Naive thymus-derived CD4-positive, alpha-beta T cell (primary cell): Measurements from ENCODE around the gene KSR1. TPM values are rescaled to one million over a fixed set of nuclear protein-coding genes. Genes with fewer than 3 reads are reported as not detected.
"Not testable (repeated sequence)": the region's sequence is repeated elsewhere in the genome, so short reads cannot be mapped to it uniquely, and the experiment has no call there.

Experiments
- ATAC-seq: fragments of 150-1000 bp; cut with Tn5 transposase; 2 replicates; pipeline ENCODE4 v1.10.0; 2021; ENCODE audit warnings: mild to moderate bottlenecking, moderate library complexity
- CTCF ChIA-PET: fragments of 350-600 bp; sonication (Branson Sonifier 250); formaldehyde crosslinking; loops from one replicate; lab custom pipeline; 2021; ENCODE audit warnings: antibody characterized with exemption; lab: Charles Lee
- POLR2A ChIA-PET: fragments of 350-600 bp; sonication (Branson Sonifier 250); formaldehyde crosslinking; loops from one replicate; lab custom pipeline; 2021; ENCODE audit warnings: antibody characterized with exemption, inconsistent platforms; lab: Charles Lee
- DNase-seq, 9 donors: peaks; one replicate each; pipeline versions ENCODE4 v3.0.0 to v3.0.0-alpha.2; 2020 to 2022; ENCODE audit warnings: mixed read lengths in 1 of 9
- H3K27ac ChIP-seq: one replicate; pipeline ENCODE4 v1.7.0; 2013; ENCODE audit warnings: mild to moderate bottlenecking, low read depth, low read length, moderate library complexity
- H3K27me3 ChIP-seq, 2 donors: one replicate each; pipeline ENCODE4 v1.7.0; 2013; ENCODE audit warnings: low read length in 2 of 2, mild to moderate bottlenecking in 2 of 2, moderate library complexity in 2 of 2; ENCODE audit not compliant: control insufficient read depth in 2 of 2, insufficient read depth in 2 of 2
- H3K36me3 ChIP-seq, 3 experiments: 1 replicate in 2 of 3; 2 replicates in 1 of 3; pipeline ENCODE4 v1.7.0; 2013; ENCODE audit warnings: low read length in 3 of 3, mild to moderate bottlenecking in 3 of 3, moderate library complexity in 1 of 3; ENCODE audit not compliant: insufficient read depth in 3 of 3, control insufficient read depth in 2 of 3
- H3K4me1 ChIP-seq, 2 donors: one replicate each; pipeline ENCODE4 v1.7.0; 2013; ENCODE audit warnings: low read length in 2 of 2, mild to moderate bottlenecking in 2 of 2, moderate library complexity in 1 of 2; ENCODE audit not compliant: control insufficient read depth in 2 of 2, insufficient read depth in 2 of 2
- H3K4me3 ChIP-seq: 2 replicates; pipeline ENCODE4 v1.7.0; 2013; ENCODE audit warnings: mild to moderate bottlenecking, low read length
- H3K9me3 ChIP-seq, 3 experiments: 1 replicate in 2 of 3; 2 replicates in 1 of 3; pipeline ENCODE4 v1.7.0; 2013; ENCODE audit warnings: low read length in 3 of 3; ENCODE audit not compliant: control insufficient read depth in 2 of 3
- H3K27ac Mint-ChIP-seq, 9 donors: one replicate each; pipeline ENCODE4 v1.8.0; 2020 to 2022; ENCODE audit warnings: mixed read lengths in 9 of 9, mild to moderate bottlenecking in 8 of 9, moderate library complexity in 5 of 9, inconsistent platforms in 2 of 9
- H3K27me3 Mint-ChIP-seq, 5 donors: one replicate each; pipeline ENCODE4 v1.8.0; 2021 to 2022; ENCODE audit warnings: mixed read lengths in 5 of 5, mild to moderate bottlenecking in 1 of 5
- H3K36me3 Mint-ChIP-seq, 5 donors: one replicate each; pipeline ENCODE4 v1.8.0; 2020 to 2022; ENCODE audit warnings: mixed read lengths in 5 of 5, mild to moderate bottlenecking in 3 of 5, inconsistent platforms in 1 of 5
- H3K4me1 Mint-ChIP-seq, 7 donors: one replicate each; pipeline ENCODE4 v1.8.0; 2020 to 2022; ENCODE audit warnings: mixed read lengths in 7 of 7, mild to moderate bottlenecking in 3 of 7, inconsistent platforms in 1 of 7
- H3K4me3 Mint-ChIP-seq, 10 donors: one replicate each; pipeline ENCODE4 v1.8.0; 2020 to 2022; ENCODE audit warnings: mild to moderate bottlenecking in 10 of 10, mixed read lengths in 10 of 10, moderate library complexity in 6 of 10, inconsistent platforms in 2 of 10
- H3K9me3 Mint-ChIP-seq, 11 donors: one replicate each; pipeline ENCODE4 v1.8.0; 2020 to 2022; ENCODE audit warnings: mixed read lengths in 11 of 11, mild to moderate bottlenecking in 4 of 11, inconsistent platforms in 1 of 11, moderate library complexity in 1 of 11
- intact Hi-C, 2 donors: fragments of 100-400 bp; cut with micrococcal nuclease; formaldehyde crosslinking; loops; one replicate each; pipeline ENCODE4 v1.15.1; 2023
- polyA plus RNA-seq, 2 donors: library from polyadenylated mRNA; unstranded; fragments of 300-500 nt; fragmentation: Illumina TruSeq; gene quantifications; one replicate each; pipeline ENCODE4 v1.2.3, GENCODE V29; 2021
- total RNA-seq, 6 experiments: library from RNA in 5 of 6; stranded (reverse) in 5 of 6; gene quantifications; 1 replicate in 5 of 6; 2 replicates in 1 of 6; pipeline ENCODE4 v1.2.3 and lab custom pipeline; 2021 to 2026

KSR1 gene
- total and polyA plus RNA-seq, 7 experiments from 2014 or later, result 0.52 to 96.4 (median 23.3) TPM

DNA sequence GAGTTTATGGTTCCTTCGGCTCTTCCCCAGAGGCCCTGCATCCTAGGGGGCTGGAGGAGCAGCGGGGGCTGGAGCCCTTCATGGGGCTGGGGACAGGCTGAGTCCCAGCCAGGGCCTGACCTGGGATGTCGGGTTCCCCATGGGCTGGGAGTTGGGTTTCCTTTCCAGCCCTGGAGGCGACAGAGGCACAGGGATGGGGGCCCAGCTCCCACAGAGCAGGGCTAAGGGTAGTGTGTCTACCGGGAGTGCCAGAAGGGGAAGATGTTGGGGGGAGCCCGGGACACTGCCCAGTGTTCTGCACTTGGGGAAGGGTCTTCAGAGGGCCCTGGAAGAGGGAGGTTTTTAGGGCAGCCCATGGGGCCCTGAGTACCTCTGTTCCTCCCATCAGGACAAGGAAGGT lies 30.7 kb upstream of the KSR1 start:
- intact Hi-C loops, H3K27me3 Mint-ChIP-seq, ATAC-seq, H3K4me1 Mint-ChIP-seq, H3K36me3 ChIP-seq, H3K4me3 ChIP-seq, H3K4me1 ChIP-seq, H3K9me3 Mint-ChIP-seq, H3K9me3 ChIP-seq, H3K4me3 Mint-ChIP-seq, DNase-seq, H3K36me3 Mint-ChIP-seq, H3K27me3 ChIP-seq, POLR2A ChIA-PET, H3K27ac ChIP-seq, H3K27ac Mint-ChIP-seq, CTCF ChIA-PET: not testable (repeated sequence)

DNA sequence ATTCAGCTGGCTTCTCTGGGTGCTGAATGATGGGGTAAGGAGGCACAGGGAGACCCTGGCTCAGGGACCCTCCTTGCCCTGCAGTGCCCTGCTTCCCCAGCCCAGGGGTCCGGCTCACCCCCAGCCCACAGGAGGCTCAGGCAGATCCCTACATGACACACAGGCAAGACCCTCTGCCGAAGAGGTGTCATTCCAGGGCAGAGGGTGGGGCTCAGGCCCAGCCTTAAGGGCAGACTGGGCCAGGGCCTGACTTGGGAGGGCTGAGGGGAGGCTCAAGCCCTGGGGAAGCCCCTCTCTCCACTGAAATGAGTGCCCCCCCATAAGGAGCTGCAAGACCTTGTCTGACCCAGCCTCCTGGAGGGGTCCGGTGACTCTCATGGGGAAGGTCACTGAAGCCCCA lies 30.3 kb upstream of the KSR1 start:
- Mint-ChIP-seq H3K4me1 (no peaks in the 10 kb centered on the region), H3K27ac (no peak overlapping the region), H3K9me3 (peaks cover 0 to 3% (median 0%) of the 10 kb centered on the region in 11 donors), H3K27me3 (peaks cover 0 to 2% (median 0%) of the 10 kb centered on the region in 5 donors), H3K36me3 (no peaks in the 10 kb centered on the region), H3K4me3 (no peak overlapping the region)
- H3K36me3 ChIP-seq, result no peaks in the 10 kb centered on the region
- CTCF ChIA-PET, result no interaction called here
- H3K9me3 ChIP-seq, result no peaks in the 10 kb centered on the region
- DNase-seq (no peak), ATAC-seq (no peak)
- intact Hi-C loops, result no loop called here
- H3K4me1 ChIP-seq, result no peaks in the 10 kb centered on the region
- H3K27me3 ChIP-seq, result no peaks in the 10 kb centered on the region
- H3K27ac ChIP-seq, result no peak overlapping the region
- POLR2A ChIA-PET, result no interaction called here
- no peak overlapping the region for H3K4me3 ChIP-seq

DNA sequence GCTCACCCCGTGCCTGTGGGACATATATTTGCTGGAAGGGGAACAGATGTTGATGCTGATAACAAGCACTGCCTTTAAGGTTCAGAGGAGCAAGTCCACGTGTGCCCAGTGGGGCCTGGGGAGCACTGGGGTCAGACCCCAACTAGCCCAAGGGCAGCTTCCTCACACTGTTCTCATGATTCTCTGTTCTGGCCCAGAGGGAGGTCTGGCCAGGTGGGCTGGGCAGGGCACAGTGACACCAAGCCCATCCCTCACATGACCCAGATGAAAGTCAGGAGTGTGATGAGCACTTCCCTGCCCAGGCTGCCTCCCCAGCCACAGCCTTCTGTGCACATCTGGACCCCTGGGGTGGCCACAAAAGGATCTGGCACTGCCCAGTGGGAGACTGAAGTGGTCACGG lies 29.8 kb upstream of the KSR1 start:
- ATAC-seq, H3K4me1 ChIP-seq, H3K27me3 Mint-ChIP-seq, H3K4me3 Mint-ChIP-seq, intact Hi-C loops, H3K9me3 Mint-ChIP-seq, H3K4me3 ChIP-seq, DNase-seq, H3K4me1 Mint-ChIP-seq, H3K36me3 Mint-ChIP-seq, POLR2A ChIA-PET, H3K9me3 ChIP-seq, H3K27ac Mint-ChIP-seq, CTCF ChIA-PET, H3K27me3 ChIP-seq, H3K27ac ChIP-seq, H3K36me3 ChIP-seq: not testable (repeated sequence)

DNA sequence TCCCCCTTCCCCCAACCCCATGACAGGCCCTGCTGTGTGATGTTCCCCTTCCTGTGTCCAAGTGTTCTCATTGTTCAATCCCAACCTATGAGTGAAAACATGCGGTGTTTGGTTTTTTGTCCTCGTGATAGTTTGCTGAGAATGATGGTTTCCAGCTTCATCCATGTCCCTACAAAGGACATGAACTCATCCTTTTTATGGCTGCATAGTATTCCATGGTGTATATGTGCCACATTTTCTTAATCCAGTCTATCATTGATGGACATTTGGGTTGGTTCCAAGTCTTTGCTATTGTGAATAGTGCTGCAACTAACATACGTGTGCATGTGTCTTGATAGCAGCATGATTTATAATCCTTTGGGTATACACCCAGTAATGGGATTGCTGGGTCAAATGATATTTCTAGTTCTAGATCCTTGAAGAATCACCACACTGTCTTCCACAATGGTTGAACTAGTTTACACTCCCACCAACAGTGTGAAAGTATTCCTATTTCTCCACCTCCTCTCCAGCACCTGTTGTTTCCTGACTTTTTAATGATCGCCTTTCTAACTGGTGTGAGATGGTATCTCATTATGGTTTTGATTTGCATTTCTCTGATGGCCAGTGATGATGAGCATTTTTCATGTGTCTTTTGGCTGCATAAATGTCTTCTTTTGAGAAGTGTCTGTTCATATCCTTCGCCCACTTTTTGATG lies 28.9 kb upstream of the KSR1 start:
- H3K9me3 ChIP-seq, CTCF ChIA-PET, H3K36me3 ChIP-seq, H3K27me3 ChIP-seq, H3K27me3 Mint-ChIP-seq, H3K9me3 Mint-ChIP-seq, DNase-seq, H3K4me3 Mint-ChIP-seq, H3K27ac Mint-ChIP-seq, H3K36me3 Mint-ChIP-seq, ATAC-seq, H3K4me1 ChIP-seq, H3K27ac ChIP-seq, H3K4me3 ChIP-seq, POLR2A ChIA-PET, H3K4me1 Mint-ChIP-seq, intact Hi-C loops: not testable (repeated sequence)

DNA sequence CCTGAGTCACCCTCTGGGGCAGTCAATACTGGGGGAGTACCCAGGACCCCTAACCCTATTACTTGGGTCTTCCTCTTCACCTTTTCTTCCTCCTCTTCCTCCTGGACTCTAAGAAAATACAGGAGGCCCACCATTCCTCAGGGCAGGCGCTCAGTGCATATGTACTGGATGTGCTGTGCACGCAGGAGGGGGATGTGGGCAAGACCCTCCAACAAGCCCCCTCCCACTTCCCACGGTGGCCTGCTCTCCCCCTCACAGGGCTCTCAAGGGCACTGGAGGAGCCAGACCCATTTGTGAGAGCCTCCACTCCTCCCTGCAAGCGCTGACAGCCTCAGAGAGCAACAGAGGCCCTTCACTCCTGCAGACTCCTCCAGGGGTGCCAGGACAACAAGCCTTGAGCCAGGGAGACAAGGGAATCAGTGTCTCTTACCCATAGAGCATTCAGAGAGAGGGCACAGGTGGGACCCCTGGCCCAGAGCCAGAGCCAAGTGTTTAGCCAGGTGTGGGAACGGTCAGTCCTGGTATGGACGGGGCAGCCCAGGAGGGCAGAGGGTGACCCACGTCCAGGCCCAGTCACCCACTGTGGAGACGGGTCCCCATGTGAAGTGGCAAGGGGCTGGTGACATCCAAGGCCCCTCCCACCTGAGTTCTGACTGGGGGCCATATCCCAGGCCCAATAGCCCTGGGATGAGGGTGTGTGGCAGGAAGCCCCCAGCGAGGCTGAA lies 27.3 kb upstream of the KSR1 start:
- no peak overlapping the region for H3K4me3 ChIP-seq
- Mint-ChIP-seq H3K27ac (no peak overlapping the region), H3K4me1 (no peaks in the 10 kb centered on the region), H3K9me3 (peaks cover 0 to 3% (median 0%) of the 10 kb centered on the region in 11 donors), H3K27me3 (peaks cover 0 to 2% (median 0%) of the 10 kb centered on the region in 5 donors), H3K4me3 (no peak overlapping the region), H3K36me3 (no peaks in the 10 kb centered on the region)
- no peak overlapping the region for H3K27ac ChIP-seq
- H3K4me1 ChIP-seq, result no peaks in the 10 kb centered on the region
- ChIA-PET POLR2A (no interaction called here), CTCF (no interaction called here)
- ATAC-seq (no peak), DNase-seq (no peak)
- intact Hi-C loops, result no loop called here
- no peaks in the 10 kb centered on the region for H3K27me3 ChIP-seq
- H3K36me3 ChIP-seq, result no peaks in the 10 kb centered on the region
- H3K9me3 ChIP-seq, result no peaks in the 10 kb centered on the region

DNA sequence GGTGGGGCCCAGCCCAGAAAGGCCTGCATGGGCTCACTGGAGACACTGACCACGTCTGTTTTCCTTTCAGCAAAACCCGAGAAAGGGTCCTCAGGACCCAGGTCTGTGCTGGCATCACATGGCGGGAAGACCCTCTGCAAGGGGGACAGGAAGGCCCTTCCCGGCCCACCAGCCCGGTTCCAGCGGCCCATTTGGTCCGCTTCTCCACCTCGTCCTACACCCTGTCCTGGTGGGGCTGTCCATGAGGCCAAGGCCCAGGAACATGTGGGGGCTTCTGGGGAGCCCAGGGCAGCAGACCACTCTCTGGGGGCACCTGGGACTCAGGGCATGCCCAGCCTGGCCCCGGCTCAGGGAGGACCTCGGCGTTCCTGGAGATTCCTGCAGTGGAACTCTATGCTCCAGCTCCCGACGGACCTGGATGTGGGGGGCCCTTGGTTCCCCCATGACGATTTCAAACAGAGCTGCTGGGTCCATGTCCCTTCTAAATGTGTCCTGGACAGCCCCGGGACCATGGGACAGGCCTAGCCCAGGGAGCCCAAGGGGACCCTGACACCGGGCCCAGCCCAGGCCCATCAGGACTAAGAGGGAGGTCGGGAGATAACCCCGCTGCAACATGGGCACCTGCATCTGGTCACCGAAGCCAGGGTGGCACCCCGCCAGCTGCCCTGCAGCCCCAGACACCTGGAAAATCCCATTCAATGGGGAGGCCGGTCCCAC lies 26.4 kb upstream of the KSR1 start:
- Histone ChIP-seq H3K9me3 (no peaks in the 10 kb centered on the region), H3K36me3 (no peaks in the 10 kb centered on the region), H3K4me3 (no peak overlapping the region), H3K27ac (no peak overlapping the region), H3K27me3 (no peaks in the 10 kb centered on the region), H3K4me1 (no peaks in the 10 kb centered on the region)
- no peak for DNase-seq
- H3K4me1 Mint-ChIP-seq, result no peaks in the 10 kb centered on the region
- no peak for ATAC-seq
- CTCF ChIA-PET, result no interaction called here
- intact Hi-C loops, result no loop called here
- POLR2A ChIA-PET, result no interaction called here
- H3K9me3 Mint-ChIP-seq, result peaks cover 0 to 3% (median 0%) of the 10 kb centered on the region in 11 donors
- H3K4me3 Mint-ChIP-seq, result no peak overlapping the region
- H3K27me3 Mint-ChIP-seq, result peaks cover 0 to 2% (median 0%) of the 10 kb centered on the region in 5 donors
- H3K27ac Mint-ChIP-seq, result no peak overlapping the region
- H3K36me3 Mint-ChIP-seq, result no peaks in the 10 kb centered on the region
